HG02571 (cell line): ENCODE measurements around the gene MS4A4A.

Source experiments
- ATAC-seq: cut with Tn5 transposase; IDR thresholded peaks from one replicate; pipeline ENCODE4 v1.9.1; 2021; ENCODE audit warnings: mild to moderate bottlenecking, moderate library complexity; ENCODE audit not compliant: unreplicated experiment

The MS4A4A gene

GRCh38 chr11:60345489-60345888 lies 65.0 kb downstream of the MS4A4A start:
- no peak for ATAC-seq

- no peak for ATAC-seq
Measured at GRCh38 chr11:60347084-60347797, 66.8 kb downstream of the MS4A4A start.

- ATAC-seq: no peak
Measured at GRCh38 chr11:60348116-60348515, 67.7 kb downstream of the MS4A4A start.

GRCh38 chr11:60349990-60350389 lies 69.5 kb downstream of the MS4A4A start:
- ATAC-seq: no peak

- ATAC-seq: no peak
Measured at GRCh38 chr11:60357771-60358170, 77.3 kb downstream of the MS4A4A start.
